ENCODE data around the gene DCLRE1B. TPM values are rescaled to one million over a fixed set of nuclear protein-coding genes. Genes with fewer than 3 reads are reported as not detected.

The DCLRE1B gene
- total RNA-seq, 1 experiment from 2014 or later = 11.2 TPM

GRCh38 chr1:113929750-113930498 is 24.8 kb downstream of the DCLRE1B start:
- H3K36me3 ChIP-seq (ENCODE audit: low read depth) = no peaks in the 10 kb centered on the region
- peak overlapping the region; percentile 38; the same call in 1 of the 2 replicates for H3K27ac ChIP-seq
- intact Hi-C loops (cut with micrococcal nuclease; ENCODE audit: unreplicated experiment) = loop anchor here (1.0 kb wide), 2 partner anchors 25 to 118 kb away; partner anchors contain the start of genes DCLRE1B and RSBN1
- peaks cover 24% of the 10 kb centered on the region; the same call in 1 of the 2 replicates for H3F3A ChIP-seq (ENCODE audit: insufficient read depth, low read depth)
- ChIA-PET CTCF (interaction anchor here (0.6 to 1.1 kb wide), 2 partner anchors 94 to 130 kb away, joined by 3 read pairs; no protein-coding TSS in a partner anchor), POLR2A (ENCODE audit: unreplicated experiment) (interaction anchor here (0.5 to 1.0 kb wide), 4 partner anchors 14 to 1536 kb away, joined by 3 to 8 read pairs (median 6); partner anchors contain the start of genes AP4B1 and DCLRE1B)
- no peaks in the 10 kb centered on the region for H3K9me2 ChIP-seq (ENCODE audit: insufficient read depth)
- H3K9me3 ChIP-seq (ENCODE audit: insufficient read depth, low read depth) = no peaks in the 10 kb centered on the region
- peaks cover 33% of the 10 kb centered on the region for H3K4me1 ChIP-seq (replicated peaks; ENCODE audit: insufficient read depth)
- H2AFZ ChIP-seq = peak overlapping the region; percentile 98
- BruUV-seq (replicated peaks) = no TSS peak
- H3K4me2 ChIP-seq = peak overlapping the region; percentile 84
- no peak for TF ChIP-seq CTCF (conservative IDR thresholded peaks at IDR 0.05)
- no peak for TF ChIP-seq EZH2 (IDR thresholded peaks at IDR 0.05; ENCODE audit: low read depth)
- H4K20me1 ChIP-seq (ENCODE audit: insufficient read depth) = peaks cover 24% of the 10 kb centered on the region
- H3K79me2 ChIP-seq (ENCODE audit: low read depth) = peaks cover 51% of the 10 kb centered on the region
- H3K27me3 ChIP-seq (ENCODE audit: insufficient read depth, low read depth) = no peaks in the 10 kb centered on the region
- peak; percentile 47 to 64 for DNase-seq
- H3K4me3 ChIP-seq = peak overlapping the region; percentile 93

- Histone ChIP-seq H3K27ac (peak overlapping the region; percentile 38; the same call in 1 of the 2 replicates), H3K4me2 (peak overlapping the region; percentile 84), H3K4me3 (peak overlapping the region; percentile 93), H3K4me1 (replicated peaks; ENCODE audit: insufficient read depth) (peaks cover 33% of the 10 kb centered on the region), H3K36me3 (ENCODE audit: low read depth) (no peaks in the 10 kb centered on the region), H3F3A (ENCODE audit: insufficient read depth, low read depth) (peaks cover 24% of the 10 kb centered on the region; the same call in 1 of the 2 replicates), H4K20me1 (ENCODE audit: insufficient read depth) (peaks cover 24% of the 10 kb centered on the region), H3K9me3 (ENCODE audit: insufficient read depth, low read depth) (no peaks in the 10 kb centered on the region), H3K9me2 (ENCODE audit: insufficient read depth) (no peaks in the 10 kb centered on the region), H3K27me3 (ENCODE audit: insufficient read depth, low read depth) (no peaks in the 10 kb centered on the region), H2AFZ (peak overlapping the region; percentile 98), H3K79me2 (ENCODE audit: low read depth) (peaks cover 58% of the 10 kb centered on the region)
- intact Hi-C loops (cut with micrococcal nuclease; ENCODE audit: unreplicated experiment) = no loop called here
- TF ChIP-seq EZH2 (IDR thresholded peaks at IDR 0.05; ENCODE audit: low read depth) (no peak), CTCF (conservative IDR thresholded peaks at IDR 0.05) (no peak)
- DNase-seq = peak; percentile 33 to 62
- CTCF ChIA-PET = interaction anchor here (0.6 to 1.1 kb wide), 3 partner anchors 59 to 131 kb away, joined by 3 to 6 read pairs (median 3); no protein-coding TSS in a partner anchor
- POLR2A ChIA-PET (ENCODE audit: unreplicated experiment) = interaction anchor here (0.5 to 1.3 kb wide), 5 partner anchors 13 to 170 kb away, joined by 3 to 53 read pairs (median 5); partner anchors contain the start of gene AP4B1
- TSS peak; percentile 34 for BruUV-seq (replicated peaks)
Measured at GRCh38 chr1:113930499-113931161, 25.5 kb downstream of the DCLRE1B start.

GRCh38 chr1:113931451-113931851 is 26.3 kb downstream of the DCLRE1B start:
- ChIA-PET CTCF (interaction anchor here (0.6 to 1.1 kb wide), 2 partner anchors 80 to 95 kb away, joined by 3 to 9 read pairs; no protein-coding TSS in a partner anchor), POLR2A (ENCODE audit: unreplicated experiment) (interaction anchor here (0.5 to 1.3 kb wide), 5 partner anchors 27 to 1069 kb away, joined by 3 to 7 read pairs (median 6); partner anchors contain the start of genes AP4B1 and RSBN1)
- H3K4me1 ChIP-seq (replicated peaks; ENCODE audit: insufficient read depth) = peaks cover 33% of the 10 kb centered on the region
- H4K20me1 ChIP-seq (ENCODE audit: insufficient read depth) = peaks cover 30% of the 10 kb centered on the region
- H3K27me3 ChIP-seq (ENCODE audit: insufficient read depth, low read depth) = no peaks in the 10 kb centered on the region
- peak overlapping the region; percentile 38 for H3K27ac ChIP-seq
- peak in 1 of 2 experiments; percentile 78 for DNase-seq
- H3K4me2 ChIP-seq = peak overlapping the region; percentile 84
- no TSS peak for BruUV-seq (replicated peaks)
- peaks cover 1% of the 10 kb centered on the region; the same call in 1 of the 2 replicates for H3K36me3 ChIP-seq (ENCODE audit: low read depth)
- TF ChIP-seq CTCF (conservative IDR thresholded peaks at IDR 0.05) = no peak
- TF ChIP-seq EZH2 (IDR thresholded peaks at IDR 0.05; ENCODE audit: low read depth) = no peak
- H3K79me2 ChIP-seq (ENCODE audit: low read depth) = peaks cover 67% of the 10 kb centered on the region
- H2AFZ ChIP-seq = no peak overlapping the region
- peaks cover 24% of the 10 kb centered on the region; the same call in 1 of the 2 replicates for H3F3A ChIP-seq (ENCODE audit: insufficient read depth, low read depth)
- H3K4me3 ChIP-seq = peak overlapping the region; percentile 93; the same call in 1 of the 2 replicates
- no peaks in the 10 kb centered on the region for H3K9me2 ChIP-seq (ENCODE audit: insufficient read depth)
- intact Hi-C loops (cut with micrococcal nuclease; ENCODE audit: unreplicated experiment) = no loop called here
- H3K9me3 ChIP-seq (ENCODE audit: insufficient read depth, low read depth) = no peaks in the 10 kb centered on the region
